ENCODE data around the gene USP12.

The USP12 gene

DNA sequence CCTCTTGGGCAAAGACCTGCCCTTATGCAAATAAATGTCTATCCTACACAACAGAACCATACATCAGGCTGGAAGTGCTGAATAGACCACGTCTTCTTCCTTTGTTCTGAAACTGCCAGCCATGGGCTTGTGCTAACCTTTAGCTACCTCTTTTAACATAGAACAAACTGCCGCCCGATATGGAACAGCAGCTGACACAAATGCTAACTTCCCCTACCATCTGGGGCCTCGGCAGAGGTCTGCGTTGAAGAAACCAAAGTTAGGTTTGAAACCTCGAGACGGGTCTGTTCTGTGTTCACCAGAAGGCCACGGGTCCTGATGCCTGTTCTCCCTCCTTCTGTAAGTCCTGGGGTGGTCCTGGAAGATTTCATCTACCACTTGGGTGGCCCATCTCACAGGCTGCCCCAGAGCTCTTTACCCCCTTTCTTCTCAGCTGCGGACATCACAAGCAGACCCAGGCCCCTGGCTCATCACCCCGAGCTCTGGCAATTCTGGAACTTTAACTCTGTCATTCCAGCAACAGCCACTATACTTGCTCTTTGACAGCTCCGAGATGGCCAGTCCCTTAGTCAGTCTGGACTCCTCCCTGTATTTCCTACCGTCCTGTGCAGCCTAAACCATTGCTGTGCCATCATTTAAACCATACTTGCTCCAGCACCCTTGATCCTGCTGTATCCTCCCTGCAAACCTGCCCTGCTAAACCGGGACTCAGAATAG, 146.7 kb downstream of the USP12 start:
- H3K4me3 ChIP-seq (ENCODE audit: low read depth, low read length) = no peak overlapping the region
- TF ChIP-seq, protein P1, sequence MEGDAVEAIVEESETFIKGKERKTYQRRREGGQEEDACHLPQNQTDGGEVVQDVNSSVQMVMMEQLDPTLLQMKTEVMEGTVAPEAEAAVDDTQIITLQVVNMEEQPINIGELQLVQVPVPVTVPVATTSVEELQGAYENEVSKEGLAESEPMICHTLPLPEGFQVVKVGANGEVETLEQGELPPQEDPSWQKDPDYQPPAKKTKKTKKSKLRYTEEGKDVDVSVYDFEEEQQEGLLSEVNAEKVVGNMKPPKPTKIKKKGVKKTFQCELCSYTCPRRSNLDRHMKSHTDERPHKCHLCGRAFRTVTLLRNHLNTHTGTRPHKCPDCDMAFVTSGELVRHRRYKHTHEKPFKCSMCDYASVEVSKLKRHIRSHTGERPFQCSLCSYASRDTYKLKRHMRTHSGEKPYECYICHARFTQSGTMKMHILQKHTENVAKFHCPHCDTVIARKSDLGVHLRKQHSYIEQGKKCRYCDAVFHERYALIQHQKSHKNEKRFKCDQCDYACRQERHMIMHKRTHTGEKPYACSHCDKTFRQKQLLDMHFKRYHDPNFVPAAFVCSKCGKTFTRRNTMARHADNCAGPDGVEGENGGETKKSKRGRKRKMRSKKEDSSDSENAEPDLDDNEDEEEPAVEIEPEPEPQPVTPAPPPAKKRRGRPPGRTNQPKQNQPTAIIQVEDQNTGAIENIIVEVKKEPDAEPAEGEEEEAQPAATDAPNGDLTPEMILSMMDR (IDR thresholded peaks at IDR 0.05; ENCODE audit: low read depth, low read length) = no peak

DNA sequence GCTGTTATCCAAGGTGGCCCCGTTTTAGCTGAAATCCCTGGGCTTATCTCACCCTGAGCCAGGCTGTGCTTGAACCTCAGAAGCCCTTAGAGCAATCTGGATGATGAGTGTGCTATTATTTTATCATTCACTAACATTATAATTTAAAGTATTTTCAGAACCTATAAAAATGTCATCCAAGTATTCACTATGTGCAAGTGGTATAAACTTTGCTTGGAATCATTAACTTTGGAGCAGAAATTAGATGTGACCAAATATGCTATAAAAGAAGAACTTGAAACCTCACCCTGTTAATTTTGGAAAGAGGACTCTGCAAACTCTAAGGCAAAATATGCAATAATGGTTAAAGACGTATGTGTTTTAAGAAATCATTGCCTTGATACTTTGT, 147.5 kb downstream of the USP12 start:
- TF ChIP-seq, protein P1 (IDR thresholded peaks at IDR 0.05; ENCODE audit: low read depth, low read length) = no peak

DNA sequence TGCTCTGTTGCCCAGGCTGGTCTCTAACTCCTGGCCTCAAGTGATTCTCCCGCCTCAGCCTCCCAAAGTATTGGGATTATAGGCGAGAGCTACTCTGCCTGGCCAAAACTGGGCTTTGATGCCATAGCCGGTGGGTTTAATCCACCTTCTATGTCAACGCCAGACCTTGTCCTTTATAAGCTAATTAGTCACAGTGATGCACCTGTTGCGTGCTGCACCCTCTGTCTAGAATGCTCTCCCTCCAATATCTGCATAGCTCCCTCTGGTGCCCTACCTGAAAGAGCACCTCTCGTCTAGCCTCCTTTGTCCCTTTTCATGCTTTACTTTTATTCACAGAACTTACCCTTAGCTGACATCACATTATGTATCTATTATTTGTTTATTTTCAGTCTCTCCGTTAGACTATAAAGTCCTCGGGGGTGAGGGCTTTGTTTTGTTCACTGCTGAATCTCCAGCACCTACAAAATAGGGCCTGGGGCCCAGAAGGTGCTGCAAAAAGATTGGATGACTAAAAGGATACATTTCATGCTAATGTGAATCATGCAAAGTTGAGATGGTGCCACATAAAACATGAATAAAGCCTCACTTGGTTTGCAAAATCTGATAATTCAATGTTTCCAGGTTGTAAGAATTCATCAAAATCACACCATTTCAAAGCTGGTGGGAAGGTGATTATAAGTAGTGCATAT, 148.1 kb downstream of the USP12 start:
- H3K4me3 ChIP-seq (ENCODE audit: low read depth, low read length) = no peak overlapping the region
- TF ChIP-seq, protein P1 (IDR thresholded peaks at IDR 0.05; ENCODE audit: low read depth, low read length) = no peak

More for the DNA sequence above, 147.5 kb downstream of the USP12 start:
- H3K4me3 ChIP-seq (ENCODE audit: low read depth, low read length) = no peak overlapping the region

DNA sequence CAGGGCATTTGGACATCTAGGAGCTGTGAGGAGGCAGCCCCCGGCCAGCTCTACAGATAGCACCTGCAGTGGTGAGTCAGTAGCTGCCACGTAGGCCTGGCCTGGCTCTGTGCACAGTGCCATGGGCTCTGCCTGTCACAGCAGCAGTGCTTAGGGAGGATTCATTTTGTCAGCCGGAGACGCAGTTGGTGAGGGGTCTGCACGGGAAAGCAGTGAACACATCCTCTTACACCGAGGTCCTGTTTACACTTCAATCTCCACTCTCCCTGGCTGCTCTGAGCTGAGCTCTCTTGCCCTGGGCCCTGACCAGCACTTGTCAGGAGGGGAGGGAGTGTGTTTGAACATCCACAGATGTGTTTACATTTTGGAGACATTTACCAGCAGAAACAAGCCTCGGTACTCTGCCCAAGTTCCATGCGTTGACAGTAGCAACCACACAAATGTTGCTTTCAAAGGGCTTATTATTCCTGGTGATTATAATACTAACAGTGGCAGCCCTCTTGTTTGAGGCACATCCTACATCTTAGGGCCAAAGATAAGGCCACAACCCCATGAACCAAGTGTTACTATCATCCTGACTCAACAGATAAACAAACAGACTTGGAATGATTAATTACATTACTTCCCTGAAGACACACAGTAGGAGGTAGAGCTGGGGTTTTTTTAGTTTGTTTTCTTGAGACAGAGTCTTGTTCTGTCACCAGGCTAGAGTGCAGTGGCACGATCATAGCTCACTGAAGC, 148.9 kb downstream of the USP12 start:
- TF ChIP-seq, protein P1 (IDR thresholded peaks at IDR 0.05; ENCODE audit: low read depth, low read length) = no peak
- H3K4me3 ChIP-seq (ENCODE audit: low read depth, low read length) = no peak overlapping the region

DNA sequence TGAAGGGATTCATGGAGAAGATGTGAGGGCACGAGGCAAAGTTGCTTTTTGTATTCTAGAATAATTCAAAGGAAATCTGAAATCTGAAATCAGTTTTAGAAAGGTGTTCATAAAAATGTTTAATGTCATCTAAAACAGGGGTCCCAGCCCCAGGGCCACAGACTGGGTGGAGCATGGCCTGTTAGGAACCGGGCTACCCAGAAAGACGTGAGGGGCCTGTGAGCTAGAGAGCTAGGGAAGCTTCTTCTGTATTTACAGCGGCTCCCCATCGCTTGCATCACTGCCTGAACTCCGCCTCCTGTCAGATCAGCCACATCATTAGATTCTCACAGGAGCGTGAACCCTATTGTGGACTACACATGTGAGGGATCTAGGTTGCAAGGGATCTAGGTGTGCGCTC, 151.2 kb downstream of the USP12 start:
- no peak overlapping the region for H3K4me3 ChIP-seq (ENCODE audit: low read depth, low read length)
- TF ChIP-seq, protein P1 (IDR thresholded peaks at IDR 0.05; ENCODE audit: low read depth, low read length) = no peak

DNA sequence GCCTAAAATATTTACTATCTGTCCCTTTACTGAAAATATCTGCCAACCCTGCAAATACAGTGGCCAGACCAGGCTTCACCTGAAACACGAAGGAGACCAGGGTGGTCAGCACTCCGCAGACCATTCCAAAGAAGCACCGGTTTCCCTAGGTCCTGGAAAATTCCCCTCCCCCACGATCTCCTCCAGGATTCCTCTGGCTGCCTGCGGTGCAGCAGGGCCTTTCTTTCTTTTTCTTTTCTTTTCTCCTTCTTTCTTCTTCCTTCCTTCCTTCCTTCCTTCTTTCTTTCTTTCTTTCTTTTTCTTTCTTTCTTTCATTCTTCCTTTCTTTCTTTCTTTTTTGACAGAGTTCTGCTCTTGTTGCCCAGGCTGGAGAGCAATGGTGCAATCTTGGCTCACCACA, 152.7 kb downstream of the USP12 start:
- no peak overlapping the region for H3K4me3 ChIP-seq (ENCODE audit: low read depth, low read length)
- TF ChIP-seq, protein P1 (IDR thresholded peaks at IDR 0.05; ENCODE audit: low read depth, low read length) = no peak

Measured in WI38 (cell line).